Neutrophil (primary cell): ENCODE measurements around the gene CR1.

Experiments used
- H3K27ac ChIP-seq: fragments of 200-600 bp; sonication (generic); 2 replicates; pipeline ENCODE4 v1.5.1; 2016; ENCODE audit warnings: mild to moderate bottlenecking, moderate library complexity
- H3K27me3 ChIP-seq: fragments of 200-600 bp; sonication (generic); 2 replicates; pipeline ENCODE4 v1.6.0; 2016; ENCODE audit warnings: mild to moderate bottlenecking
- H3K36me3 ChIP-seq: fragments of 200-600 bp; sonication (generic); 2 replicates; pipeline ENCODE4 v1.5.1; 2017
- H3K4me1 ChIP-seq, 2 experiments: fragments of 200-600 bp in 1 of 2; sonication (generic) in 1 of 2; 1 replicate in 1 of 2; 2 replicates in 1 of 2; pipeline versions ENCODE4 v1.5.1 to v1.6.1; 2013 to 2016; ENCODE audit warnings: low read depth in 1 of 2, low read length in 1 of 2, mild to moderate bottlenecking in 1 of 2, moderate library complexity in 1 of 2; ENCODE audit not compliant: control insufficient read depth in 1 of 2, insufficient read depth in 1 of 2
- H3K4me3 ChIP-seq, 2 experiments: fragments of 200-600 bp in 1 of 2; sonication (generic) in 1 of 2; 1 replicate in 1 of 2; 2 replicates in 1 of 2; pipeline ENCODE4 v1.5.1; 2013 to 2016; ENCODE audit warnings: low read depth in 1 of 2, low read length in 1 of 2, mild to moderate bottlenecking in 1 of 2, moderate library complexity in 1 of 2
- H3K9me3 ChIP-seq: fragments of 200-600 bp; sonication (generic); 2 replicates; pipeline ENCODE4 v1.5.1; 2016
- CTCF ChIP-seq: fragments of 200-600 bp; sonication (generic); IDR thresholded peaks from 2 replicates; pipeline ENCODE4 v1.5.1; 2016; ENCODE audit warnings: antibody characterized with exemption

The CR1 gene

GRCh38 chr1:207504438-207504837, 8.5 kb downstream of the CR1 start:
- Histone ChIP-seq H3K4me1 (peaks cover 5 to 10% of the 10 kb centered on the region in 2 experiments), H3K9me3 (no peaks in the 10 kb centered on the region), H3K4me3 (no peak overlapping the region), H3K27me3 (no peaks in the 10 kb centered on the region), H3K27ac (no peak overlapping the region), H3K36me3 (peaks cover 57% of the 10 kb centered on the region)
- TF ChIP-seq CTCF: no peak

- Histone ChIP-seq H3K4me1 (no peaks in the 10 kb centered on the region), H3K36me3 (peaks cover 97% of the 10 kb centered on the region), H3K4me3 (no peak overlapping the region), H3K9me3 (peaks cover 6% of the 10 kb centered on the region), H3K27me3 (no peaks in the 10 kb centered on the region), H3K27ac (no peak overlapping the region)
- TF ChIP-seq CTCF: no peak
Measured at GRCh38 chr1:207510444-207510843, 14.5 kb downstream of the CR1 start.

- H3K4me1 ChIP-seq: no peaks in the 10 kb centered on the region
- no peak overlapping the region for H3K27ac ChIP-seq
- no peak for TF ChIP-seq CTCF
- peaks cover 79% of the 10 kb centered on the region for H3K36me3 ChIP-seq
- peaks cover 6% of the 10 kb centered on the region for H3K9me3 ChIP-seq
- H3K27me3 ChIP-seq: no peaks in the 10 kb centered on the region
- no peak overlapping the region for H3K4me3 ChIP-seq
Measured at GRCh38 chr1:207514890-207515289, 18.9 kb downstream of the CR1 start.

DNA sequence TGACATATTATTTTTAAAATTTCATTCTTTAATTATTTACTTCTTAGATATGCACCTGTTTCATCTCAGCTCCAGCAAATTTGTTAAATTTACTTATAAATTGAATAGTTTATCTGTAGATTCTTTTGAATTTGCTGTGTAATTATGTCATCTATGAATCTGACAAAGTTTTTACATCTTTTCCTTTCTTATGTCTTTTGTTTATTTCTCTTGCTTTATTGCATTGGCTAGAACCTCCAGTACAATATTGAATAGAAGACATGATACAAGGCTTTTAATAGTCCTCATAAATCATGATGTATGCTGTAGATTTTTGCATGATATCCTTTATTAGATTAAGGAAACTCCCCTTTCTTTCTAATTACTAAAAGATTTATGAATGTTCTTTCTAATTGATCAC, 20.8 kb downstream of the CR1 start:
- peaks cover 6% of the 10 kb centered on the region for H3K9me3 ChIP-seq
- TF ChIP-seq CTCF: no peak
- H3K4me1 ChIP-seq: no peaks in the 10 kb centered on the region
- no peak overlapping the region for H3K27ac ChIP-seq
- peaks cover 63% of the 10 kb centered on the region for H3K36me3 ChIP-seq
- H3K4me3 ChIP-seq: no peak overlapping the region
- H3K27me3 ChIP-seq: no peaks in the 10 kb centered on the region

- Histone ChIP-seq H3K4me1 (no peaks in the 10 kb centered on the region), H3K27ac (no peak overlapping the region), H3K9me3 (no peaks in the 10 kb centered on the region), H3K27me3 (no peaks in the 10 kb centered on the region), H3K36me3 (peaks cover 43% of the 10 kb centered on the region), H3K4me3 (no peak overlapping the region)
- no peak for TF ChIP-seq CTCF
Measured at GRCh38 chr1:207518608-207519236, 22.8 kb downstream of the CR1 start.
